ENCODE data around the gene ENTPD8. TPM values are rescaled to one million over a fixed set of nuclear protein-coding genes. Genes with fewer than 3 reads are reported as not detected.

The ENTPD8 gene
- total RNA-seq, 3 donors from 2014 or later: 36.7 to 127 (median 74.8) TPM

- ATAC-seq: peak; percentile 81
- TF ChIP-seq, protein P1, sequence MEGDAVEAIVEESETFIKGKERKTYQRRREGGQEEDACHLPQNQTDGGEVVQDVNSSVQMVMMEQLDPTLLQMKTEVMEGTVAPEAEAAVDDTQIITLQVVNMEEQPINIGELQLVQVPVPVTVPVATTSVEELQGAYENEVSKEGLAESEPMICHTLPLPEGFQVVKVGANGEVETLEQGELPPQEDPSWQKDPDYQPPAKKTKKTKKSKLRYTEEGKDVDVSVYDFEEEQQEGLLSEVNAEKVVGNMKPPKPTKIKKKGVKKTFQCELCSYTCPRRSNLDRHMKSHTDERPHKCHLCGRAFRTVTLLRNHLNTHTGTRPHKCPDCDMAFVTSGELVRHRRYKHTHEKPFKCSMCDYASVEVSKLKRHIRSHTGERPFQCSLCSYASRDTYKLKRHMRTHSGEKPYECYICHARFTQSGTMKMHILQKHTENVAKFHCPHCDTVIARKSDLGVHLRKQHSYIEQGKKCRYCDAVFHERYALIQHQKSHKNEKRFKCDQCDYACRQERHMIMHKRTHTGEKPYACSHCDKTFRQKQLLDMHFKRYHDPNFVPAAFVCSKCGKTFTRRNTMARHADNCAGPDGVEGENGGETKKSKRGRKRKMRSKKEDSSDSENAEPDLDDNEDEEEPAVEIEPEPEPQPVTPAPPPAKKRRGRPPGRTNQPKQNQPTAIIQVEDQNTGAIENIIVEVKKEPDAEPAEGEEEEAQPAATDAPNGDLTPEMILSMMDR (IDR thresholded peaks at IDR 0.05): no peak
- no peaks in the 10 kb centered on the region for H3K9me3 ChIP-seq
- intact Hi-C loops (cut with DNase I, micrococcal nuclease): no loop called here
- peak; percentile 81 to 88 (median 87) for DNase-seq
- no peak overlapping the region for H3K4me3 ChIP-seq
- H3K36me3 ChIP-seq (ENCODE audit: low read depth): no peaks in the 10 kb centered on the region
- H3K4me1 ChIP-seq (ENCODE audit: low read depth): peaks cover 29% of the 10 kb centered on the region
These were observed 5.0 kb downstream of the ENTPD8 start for GRCh38 chr9:137435980-137436760.

DNA sequence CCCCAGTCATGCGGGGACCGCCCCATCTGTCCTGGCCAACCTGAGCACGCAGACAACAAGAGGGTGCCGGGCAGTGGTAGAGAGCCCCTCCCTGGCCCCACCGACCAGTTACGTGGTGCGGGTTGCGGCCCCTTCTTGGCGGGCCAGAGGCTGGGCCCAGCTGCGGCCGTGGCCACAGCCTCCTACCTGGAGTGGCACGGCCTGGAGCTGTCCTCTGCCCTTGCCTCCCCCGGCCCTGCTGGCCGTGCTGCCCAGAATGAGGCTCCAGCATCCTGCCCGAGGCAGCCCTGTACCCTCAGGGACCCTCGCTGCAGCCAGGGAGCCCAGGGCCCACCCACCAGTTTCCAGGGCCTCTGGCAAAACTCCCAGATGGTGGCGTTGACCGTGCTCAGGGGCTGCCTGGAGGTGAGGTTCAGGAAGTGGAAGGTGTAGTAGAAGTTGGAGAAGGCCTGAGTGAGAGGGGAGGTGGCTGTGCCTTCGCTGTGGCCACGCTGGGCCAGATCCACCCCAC lies 5.7 kb downstream of the ENTPD8 start:
- Histone ChIP-seq H3K4me1 (ENCODE audit: low read depth) (peaks cover 29% of the 10 kb centered on the region), H3K4me3 (no peak overlapping the region), H3K36me3 (ENCODE audit: low read depth) (no peaks in the 10 kb centered on the region), H3K9me3 (no peaks in the 10 kb centered on the region)
- DNase-seq: peak in 2 of 3 donors; percentile 43 to 44
- TF ChIP-seq, protein P1 (IDR thresholded peaks at IDR 0.05): no peak
- intact Hi-C loops (cut with DNase I, micrococcal nuclease): no loop called here
- ATAC-seq: peak; percentile 6

GRCh38 chr9:137434498-137435380 lies 6.4 kb downstream of the ENTPD8 start:
- no peak for ATAC-seq
- no peaks in the 10 kb centered on the region for H3K9me3 ChIP-seq
- no peaks in the 10 kb centered on the region for H3K36me3 ChIP-seq (ENCODE audit: low read depth)
- DNase-seq: peak in 2 of 3 donors; percentile 42 to 56
- TF ChIP-seq, protein P1 (IDR thresholded peaks at IDR 0.05): no peak
- intact Hi-C loops (cut with DNase I, micrococcal nuclease): no loop called here
- peaks cover 33% of the 10 kb centered on the region for H3K4me1 ChIP-seq (ENCODE audit: low read depth)
- no peak overlapping the region for H3K4me3 ChIP-seq

GRCh38 chr9:137433916-137434431 lies 7.2 kb downstream of the ENTPD8 start:
- Histone ChIP-seq H3K9me3 (no peaks in the 10 kb centered on the region), H3K4me1 (ENCODE audit: low read depth) (peaks cover 33% of the 10 kb centered on the region), H3K36me3 (ENCODE audit: low read depth) (no peaks in the 10 kb centered on the region), H3K4me3 (no peak overlapping the region)
- intact Hi-C loops (cut with DNase I, micrococcal nuclease): no loop called here
- DNase-seq: peak in 1 of 3 donors; percentile 52
- TF ChIP-seq, protein P1 (IDR thresholded peaks at IDR 0.05): no peak
- ATAC-seq: no peak

DNA sequence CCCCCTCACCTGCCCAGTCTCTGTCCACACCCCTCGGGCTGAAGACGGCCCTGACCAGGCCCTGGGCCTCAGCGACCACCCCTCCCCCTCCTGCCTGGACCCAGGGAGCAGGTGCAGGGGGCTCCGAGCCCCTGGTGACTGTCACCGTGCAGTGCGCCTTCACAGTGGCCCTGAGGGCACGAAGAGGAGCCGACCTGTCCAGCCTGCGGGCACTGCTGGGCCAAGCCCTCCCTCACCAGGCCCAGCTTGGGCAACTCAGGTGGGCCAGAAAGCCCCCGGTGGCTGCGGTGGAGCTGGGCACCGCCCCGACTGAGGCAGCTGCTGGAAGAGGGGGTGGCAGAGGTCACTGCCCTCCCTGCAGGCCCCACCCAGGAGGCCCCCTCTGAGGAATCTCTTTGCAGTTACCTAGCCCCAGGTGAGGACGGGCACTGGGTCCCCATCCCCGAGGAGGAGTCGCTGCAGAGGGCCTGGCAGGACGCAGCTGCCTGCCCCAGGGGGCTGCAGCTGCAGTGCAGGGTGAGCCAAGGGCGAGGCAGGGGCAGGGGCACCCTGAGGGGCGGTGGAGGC lies 7.7 kb downstream of the ENTPD8 start:
- intact Hi-C loops (cut with DNase I, micrococcal nuclease): no loop called here
- DNase-seq: peak in 1 of 3 donors; percentile 33
- Histone ChIP-seq H3K9me3 (no peaks in the 10 kb centered on the region), H3K4me3 (no peak overlapping the region), H3K36me3 (ENCODE audit: low read depth) (no peaks in the 10 kb centered on the region), H3K4me1 (ENCODE audit: low read depth) (peaks cover 33% of the 10 kb centered on the region)
- ATAC-seq: no peak
- TF ChIP-seq, protein P1 (IDR thresholded peaks at IDR 0.05): no peak
